ELR (cell line): ENCODE results near the gene MAGEB3.
"Not testable (repeated sequence)": the region's sequence is repeated elsewhere in the genome, so short reads cannot be mapped to it uniquely, and the experiment has no call there.

Experiments used
- DNase-seq: peaks from one replicate; pipeline ENCODE4 v3.0.0-alpha.2; 2015; ENCODE audit warnings: low read depth

MAGEB3 gene, protein sequence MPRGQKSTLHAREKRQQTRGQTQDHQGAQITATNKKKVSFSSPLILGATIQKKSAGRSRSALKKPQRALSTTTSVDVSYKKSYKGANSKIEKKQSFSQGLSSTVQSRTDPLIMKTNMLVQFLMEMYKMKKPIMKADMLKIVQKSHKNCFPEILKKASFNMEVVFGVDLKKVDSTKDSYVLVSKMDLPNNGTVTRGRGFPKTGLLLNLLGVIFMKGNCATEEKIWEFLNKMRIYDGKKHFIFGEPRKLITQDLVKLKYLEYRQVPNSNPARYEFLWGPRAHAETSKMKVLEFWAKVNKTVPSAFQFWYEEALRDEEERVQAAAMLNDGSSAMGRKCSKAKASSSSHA

DNA sequence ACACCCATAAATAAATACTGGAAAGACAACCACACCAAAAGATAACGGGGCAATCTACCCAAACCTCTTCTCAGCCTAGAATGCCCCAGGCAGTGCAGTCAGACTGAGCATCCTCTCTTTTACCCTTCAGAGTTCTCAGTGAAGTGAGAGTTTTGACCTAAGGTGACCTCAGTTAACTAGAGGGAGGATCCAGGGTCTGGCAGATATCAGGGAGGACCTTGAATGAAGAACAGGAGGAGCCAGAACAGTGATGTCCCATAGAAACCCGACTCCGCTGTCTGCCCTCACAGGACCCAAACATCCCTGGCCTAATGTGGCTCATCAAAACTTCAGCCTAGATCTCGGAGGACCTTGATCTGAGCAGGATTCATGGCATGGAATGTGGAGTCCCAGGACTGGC is at the start of gene MAGEB3:
Gene MAGEB3, plus strand, starts transcription at position 263 of the 400 bp plus-strand sequence. CDS start 5,268 bp downstream, outside the sequence.
- DNase-seq = no peak

DNA sequence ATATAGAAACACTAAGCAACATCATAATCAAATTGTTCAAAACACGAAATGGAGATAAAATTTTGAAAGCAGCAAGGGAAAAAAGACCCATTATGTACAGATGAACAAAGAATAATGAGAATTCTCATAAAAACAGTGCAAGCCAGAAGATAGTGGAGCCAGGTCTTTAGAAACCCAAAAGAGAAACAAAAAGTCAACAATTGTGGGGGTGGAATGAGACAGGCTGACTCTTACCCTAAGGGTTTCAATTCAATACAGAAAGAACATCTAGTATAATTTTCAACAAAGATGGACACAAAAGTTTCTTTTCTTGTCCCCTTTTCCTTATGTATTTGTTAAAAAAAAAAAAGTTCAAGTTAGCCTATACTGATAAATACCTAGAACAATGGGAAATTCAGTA is 49.1 kb upstream of the MAGEB3 start:
- no peak for DNase-seq

DNA sequence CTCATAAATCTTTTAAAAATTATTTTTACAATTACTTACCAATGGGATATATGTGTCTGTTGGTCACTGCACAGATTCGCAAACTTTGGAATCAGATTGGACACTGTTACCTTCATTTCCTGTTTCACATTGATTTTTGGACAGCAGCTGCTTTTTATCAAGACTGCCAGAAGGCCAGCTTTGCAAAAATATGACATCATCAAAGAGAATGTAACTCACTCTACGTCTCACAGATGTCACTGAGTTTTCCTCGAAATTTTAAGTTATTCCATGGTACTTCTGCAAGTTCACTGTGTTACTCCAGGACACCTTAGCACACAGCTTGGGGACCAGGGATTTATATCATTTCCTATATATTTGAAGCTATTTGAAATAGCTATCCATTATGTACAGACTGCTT is 46.9 kb upstream of the MAGEB3 start:
- DNase-seq = no peak

DNA sequence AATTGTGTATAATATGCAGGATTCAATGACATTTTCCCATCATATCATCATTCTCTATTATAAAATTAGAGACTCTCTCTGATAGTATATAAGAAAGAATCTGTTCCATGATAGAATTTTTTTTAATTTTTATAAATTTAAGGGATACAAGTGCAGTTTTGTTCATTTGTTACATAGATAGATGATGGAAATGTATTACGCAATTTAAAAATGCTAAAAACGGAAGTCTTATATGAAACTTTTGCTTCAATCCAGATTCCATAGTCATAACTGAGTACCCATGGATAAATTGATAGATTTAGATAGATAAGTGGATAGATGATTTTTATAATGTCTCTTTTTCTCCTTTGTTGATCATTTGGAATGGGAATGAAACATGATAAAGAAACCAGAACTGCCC is 40.0 kb upstream of the MAGEB3 start:
- no peak for DNase-seq

DNA sequence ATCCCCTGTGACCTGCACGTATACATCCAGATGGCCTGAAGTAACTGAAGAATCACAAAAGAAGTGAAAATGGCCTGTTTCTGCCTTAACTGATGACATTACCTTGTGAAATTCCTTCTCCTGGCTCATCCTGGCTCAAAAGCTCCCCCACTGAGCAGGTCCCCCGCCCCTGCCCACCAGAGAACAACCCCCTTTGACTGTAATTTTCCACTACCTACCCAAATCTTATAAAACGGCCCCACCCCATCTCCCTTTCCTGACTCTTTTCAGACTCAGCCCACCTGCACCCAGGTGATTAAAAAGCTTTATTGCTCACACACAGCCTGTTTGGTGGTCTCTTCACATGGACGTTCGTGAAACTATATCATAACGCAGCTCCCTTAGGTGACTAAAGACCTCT is 36.5 kb upstream of the MAGEB3 start:
- DNase-seq = not testable (repeated sequence)

DNA sequence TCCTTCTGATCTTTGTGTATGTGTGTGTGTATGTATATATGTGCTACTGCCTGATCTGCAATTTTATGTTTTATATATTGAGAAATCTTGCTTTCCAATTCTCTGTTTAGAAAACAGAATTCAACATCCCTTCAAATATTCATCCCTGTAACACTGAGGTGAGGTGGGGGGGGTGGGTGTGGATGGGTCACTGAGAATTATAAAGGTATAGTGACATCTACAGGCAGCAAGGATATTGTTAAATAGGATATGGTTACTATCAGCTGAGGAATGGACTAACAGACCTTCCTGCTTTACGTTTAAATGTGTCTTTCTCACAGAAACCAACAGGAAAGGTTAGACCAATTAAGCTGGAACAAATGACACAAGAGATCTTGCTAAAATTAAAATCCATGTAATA is 34.1 kb upstream of the MAGEB3 start:
- DNase-seq = peak; percentile 2

DNA sequence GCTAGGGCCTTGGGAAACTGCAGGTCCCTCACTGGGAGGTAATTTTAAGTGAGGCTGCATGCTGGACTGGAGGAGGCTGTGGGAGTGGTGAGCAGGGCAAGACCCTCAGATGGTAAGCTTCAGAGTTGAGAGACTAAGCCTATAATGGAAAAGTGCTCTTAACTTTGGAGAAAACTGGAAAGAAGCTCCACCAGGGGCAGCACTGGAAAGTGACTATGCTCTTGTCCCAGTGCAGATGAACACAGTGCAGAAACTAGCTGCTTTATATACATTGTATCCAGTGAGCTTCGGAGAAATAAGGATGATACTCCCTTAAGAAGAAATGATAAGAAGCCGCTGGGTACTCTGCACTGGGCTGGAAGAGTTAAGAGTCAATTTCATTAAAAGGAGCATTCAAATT is 18.3 kb upstream of the MAGEB3 start:
- no peak for DNase-seq

DNA sequence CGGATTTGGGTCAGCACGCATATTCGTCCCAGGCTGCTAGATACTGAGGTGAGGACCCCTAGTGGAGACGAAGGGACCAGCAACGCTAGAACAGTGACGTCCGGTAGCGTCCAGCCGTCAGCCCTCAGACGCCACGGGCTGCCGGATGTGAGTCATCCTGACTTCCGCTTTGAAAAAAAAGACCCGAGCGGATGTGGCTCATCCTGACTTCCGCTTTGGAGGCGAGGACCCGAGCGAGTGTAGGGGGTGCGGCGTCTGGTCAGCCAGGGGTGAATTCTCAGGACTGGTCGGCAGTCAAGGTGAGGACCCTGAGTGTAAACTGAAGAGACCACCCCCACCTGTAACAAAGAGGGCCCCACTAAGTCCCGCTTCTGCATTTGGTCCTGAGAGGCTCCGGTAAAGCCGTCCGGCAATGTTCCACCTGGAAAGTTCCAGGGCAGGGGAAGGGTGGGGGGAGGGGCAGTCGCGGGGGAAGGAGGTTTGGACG is 15.1 kb upstream of the MAGEB3 start, which contains the start of gene MAGEB2:
Gene MAGEB2, plus strand, starts transcription at position 207 of the 487 bp plus-strand sequence. CDS start 3,018 bp downstream, outside the sequence.
- DNase-seq = no peak

DNA sequence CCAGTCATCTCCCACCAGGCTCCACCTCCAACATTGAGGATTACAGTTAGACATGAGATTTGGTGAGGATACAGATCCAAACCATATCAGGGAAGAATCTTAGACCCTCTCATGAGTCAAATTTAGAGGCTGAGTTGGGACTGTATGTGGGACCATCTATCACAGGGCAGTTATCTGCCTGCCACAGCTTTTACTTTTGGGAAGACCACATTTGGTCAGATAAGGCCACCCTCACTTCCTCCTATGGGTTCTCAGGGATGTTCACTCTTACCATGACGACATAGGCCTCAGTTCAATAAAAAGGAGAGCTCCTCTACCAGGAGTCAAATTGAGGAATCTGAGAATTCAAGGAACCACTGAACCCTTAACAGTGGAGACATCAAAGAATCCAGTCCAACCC is 13.0 kb upstream of the MAGEB3 start:
- no peak for DNase-seq

DNA sequence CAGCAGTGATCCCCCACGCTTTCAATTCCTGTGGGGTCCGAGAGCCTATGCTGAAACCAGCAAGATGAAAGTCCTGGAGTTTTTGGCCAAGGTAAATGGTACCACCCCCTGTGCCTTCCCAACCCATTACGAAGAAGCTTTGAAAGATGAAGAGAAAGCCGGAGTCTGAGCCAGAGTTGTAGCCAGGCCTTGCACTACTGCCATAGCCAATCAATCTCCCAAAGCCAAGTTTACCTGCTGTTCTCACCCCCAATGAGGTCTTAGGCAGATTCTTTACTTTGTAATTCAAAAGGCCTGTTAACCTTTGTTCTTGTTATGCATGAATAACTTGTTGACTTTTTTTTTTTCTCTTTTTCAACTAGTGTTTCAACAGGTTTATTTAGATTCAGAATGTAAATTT is 11.1 kb upstream of the MAGEB3 start:
- no peak for DNase-seq

DNA sequence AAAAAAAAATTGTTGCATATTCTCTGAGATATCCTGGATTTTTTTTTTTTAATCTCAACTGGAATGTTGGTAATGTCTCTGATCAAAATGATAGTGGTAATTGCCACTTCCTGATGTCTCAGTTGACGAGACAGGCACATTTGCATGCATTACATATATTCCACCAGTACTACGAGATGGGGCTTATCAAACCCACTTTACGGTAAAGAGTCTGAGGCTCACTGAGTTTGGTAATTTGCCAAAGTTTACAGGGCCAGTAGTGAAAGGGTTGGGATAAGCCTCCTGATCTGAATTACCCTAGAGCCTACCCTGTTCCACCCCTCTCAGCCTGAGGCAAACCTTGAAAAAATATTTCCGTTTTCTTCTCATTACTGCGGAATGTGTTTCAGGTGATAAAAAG is 9.8 kb upstream of the MAGEB3 start:
- DNase-seq = no peak

DNA sequence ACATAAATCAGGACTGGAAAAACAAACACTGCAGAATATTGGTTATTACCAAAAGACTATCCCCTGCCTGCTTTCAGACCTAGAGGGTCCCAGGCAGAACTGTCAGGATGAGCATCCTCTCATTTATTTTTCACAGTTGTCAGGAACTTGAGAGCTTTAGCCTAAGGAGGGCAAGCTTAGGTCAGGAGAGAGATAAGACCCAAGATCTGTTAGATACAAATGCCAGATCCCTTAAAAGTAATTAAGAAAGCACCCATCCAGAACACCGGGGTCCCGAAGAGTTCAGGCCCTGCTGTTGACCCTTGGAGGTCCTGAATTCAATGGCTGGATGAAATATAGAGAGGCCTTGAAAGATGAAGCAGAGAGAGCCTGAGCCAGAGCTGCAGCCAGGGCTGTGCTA is 5.9 kb upstream of the MAGEB3 start:
- DNase-seq = no peak

DNA sequence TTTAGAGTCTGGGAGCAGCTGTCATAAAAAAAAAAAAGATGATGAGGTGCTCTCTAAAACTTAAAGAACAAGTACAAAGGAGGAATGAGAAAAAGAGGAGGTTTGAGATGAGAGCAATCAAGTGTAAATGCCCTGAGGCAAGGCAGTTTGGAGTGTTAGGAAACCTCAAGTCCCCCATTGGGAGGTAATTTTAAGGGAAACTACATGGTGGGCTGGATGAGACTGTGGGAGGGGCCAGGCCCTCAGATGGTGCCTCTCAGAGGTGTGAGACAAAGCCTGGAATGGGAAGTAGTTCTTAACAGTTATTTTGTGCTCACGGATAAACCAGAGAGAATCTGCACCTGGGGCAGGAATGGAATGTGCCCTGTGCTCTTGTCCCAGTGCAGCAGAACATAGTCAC is 1.9 kb upstream of the MAGEB3 start:
- no peak for DNase-seq

DNA sequence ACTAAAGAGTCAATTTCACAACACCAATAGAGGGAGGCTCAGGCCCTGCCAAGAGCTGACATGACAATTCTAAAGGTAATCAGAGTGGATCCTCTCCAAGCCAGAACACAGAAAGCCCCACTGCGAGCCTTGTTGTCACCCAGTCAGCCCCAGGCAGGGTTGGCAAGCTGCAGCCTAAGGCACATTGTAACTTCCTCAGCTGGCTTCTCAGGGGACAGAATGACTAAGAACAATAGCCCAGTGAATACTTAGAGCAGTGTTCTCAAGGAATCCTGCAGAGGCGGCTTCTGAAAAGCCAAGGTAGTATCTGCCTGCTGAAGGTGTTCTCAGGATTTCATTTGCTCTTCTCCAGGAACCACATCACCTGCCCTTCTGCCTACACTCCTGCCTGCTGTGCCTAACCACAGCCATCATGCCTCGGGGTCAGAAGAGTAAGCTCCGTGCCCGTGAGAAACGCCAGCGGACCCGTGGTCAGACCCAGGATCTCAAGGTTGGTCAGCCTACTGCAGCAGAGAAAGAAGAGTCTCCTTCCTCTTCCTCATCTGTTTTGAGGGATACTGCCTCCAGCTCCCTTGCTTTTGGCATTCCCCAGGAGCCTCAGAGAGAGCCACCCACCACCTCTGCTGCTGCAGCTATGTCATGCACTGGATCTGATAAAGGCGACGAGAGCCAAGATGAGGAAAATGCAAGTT is 11.4 kb downstream of the MAGEB3 start, which contains the start of gene MAGEB4:
Gene MAGEB4, plus strand, starts transcription at position 277 of the 692 bp plus-strand sequence. Its CDS starts 136 bp downstream, at position 413.
- DNase-seq = no peak

DNA sequence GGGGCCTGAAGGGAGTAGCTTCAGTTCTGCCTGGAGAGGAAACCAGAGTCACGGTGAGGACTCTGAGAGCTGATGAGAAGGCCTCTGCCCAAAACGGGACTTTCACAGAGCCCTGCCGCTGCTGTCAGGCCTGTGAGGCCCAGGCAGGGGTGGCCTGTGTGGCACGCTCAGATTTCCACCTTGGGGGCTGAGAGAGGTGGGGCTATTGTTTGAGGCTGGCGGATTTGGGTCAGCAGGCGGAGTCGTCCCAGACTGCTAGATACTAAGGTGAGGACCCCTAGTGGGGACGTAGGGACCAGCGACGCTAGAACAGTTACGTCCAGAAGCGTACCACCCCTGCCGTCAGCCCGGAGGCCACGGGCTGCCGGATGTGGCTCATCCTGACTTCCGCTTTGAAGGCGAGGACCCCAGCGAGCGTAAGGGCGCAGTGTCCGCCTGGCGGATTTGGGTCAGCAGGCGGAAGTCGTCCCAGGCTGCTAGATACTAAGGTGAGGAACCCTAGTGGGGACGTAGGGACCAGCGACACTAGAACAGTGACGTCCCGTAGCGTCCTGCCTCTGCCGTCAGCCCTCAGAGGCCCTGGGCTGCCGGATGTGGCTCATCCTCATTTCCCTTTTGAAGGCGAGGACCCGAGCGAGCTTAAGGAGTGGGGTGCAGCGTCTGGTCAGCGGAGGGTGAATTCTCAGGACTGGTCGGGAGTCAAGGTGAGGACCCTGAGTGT is 16.5 kb downstream of the MAGEB3 start, which contains the start of gene MAGEB1:
Gene MAGEB1, plus strand, starts transcription at position 378 of the 721 bp plus-strand sequence. CDS start 3,348 bp downstream, outside the sequence.
- no peak for DNase-seq

DNA sequence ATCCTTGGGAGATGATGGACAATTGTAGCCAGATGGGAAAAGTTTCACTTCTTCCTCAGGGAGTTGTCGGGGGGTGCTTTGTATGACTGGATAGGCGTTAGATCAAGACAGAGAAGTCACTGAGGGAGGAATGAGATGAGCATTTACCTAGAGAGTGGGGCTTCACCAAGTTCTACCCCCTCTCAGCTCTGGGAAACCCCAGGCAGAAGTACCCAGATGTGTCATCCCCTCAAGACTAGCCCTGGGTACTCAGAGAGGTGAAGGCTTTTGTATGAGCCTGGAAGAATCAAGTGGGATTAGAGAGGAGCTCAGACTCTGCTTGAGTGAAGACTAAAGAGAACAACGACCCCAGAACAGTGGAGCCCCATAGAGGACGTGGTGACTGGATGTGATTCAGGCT is 18.4 kb downstream of the MAGEB3 start:
- no peak for DNase-seq

DNA sequence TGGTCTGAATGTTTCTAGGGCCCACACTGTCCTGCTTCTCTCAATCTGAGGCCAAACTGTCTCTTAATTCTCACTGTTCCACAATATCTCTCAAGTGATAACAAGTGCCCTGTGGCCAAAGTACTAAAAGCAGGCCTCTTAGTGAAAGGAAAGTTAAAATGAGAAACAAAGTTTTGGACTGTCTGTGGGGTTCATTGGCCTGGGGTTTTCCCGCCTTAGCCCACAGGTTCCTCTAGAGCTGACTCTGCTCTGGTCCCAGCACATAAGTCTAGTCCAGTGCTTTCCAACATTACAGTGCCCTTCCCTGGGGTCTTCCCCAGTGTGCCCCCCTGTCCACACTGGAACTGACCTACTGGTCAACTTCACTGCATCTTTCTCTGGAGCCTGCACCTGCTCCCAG is 22.8 kb downstream of the MAGEB3 start:
- no peak for DNase-seq

DNA sequence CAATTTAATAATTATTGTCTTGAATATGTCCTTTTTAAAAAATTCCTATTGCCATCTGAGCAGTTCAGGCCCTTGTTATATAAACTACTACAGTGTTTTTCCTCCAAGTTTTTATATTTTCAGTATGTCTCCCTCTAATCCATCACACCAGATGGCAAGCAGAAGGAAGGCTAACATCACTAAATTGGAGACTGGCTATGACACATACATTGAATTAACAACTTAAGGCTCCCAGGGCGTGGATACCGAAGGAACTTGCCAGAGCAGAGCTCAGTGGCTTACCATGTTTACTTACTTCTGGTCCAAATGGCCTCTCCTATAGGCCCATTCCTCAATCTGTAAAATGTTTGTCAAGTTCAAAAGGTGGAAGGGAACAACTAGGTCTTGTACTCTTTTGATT is 29.5 kb downstream of the MAGEB3 start:
- DNase-seq = no peak

DNA sequence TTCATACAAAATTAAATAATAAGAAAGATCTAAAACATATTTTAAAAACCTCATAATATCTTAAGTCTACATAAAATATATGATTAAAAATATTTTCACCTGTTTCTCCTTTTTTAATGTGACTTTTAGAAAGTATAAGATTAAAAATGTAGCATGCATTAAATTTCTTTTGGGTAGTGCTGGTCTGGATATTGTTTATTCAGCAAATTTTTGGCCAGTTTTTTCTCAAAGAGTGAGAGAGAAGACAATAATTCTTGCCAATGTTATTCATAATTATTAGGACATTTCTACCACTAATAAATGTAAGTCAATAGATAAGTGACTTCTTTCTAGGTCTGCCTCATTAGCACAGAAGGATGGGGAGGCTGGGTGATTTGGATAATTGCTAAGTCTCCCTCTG is 30.6 kb downstream of the MAGEB3 start:
- DNase-seq = no peak

DNA sequence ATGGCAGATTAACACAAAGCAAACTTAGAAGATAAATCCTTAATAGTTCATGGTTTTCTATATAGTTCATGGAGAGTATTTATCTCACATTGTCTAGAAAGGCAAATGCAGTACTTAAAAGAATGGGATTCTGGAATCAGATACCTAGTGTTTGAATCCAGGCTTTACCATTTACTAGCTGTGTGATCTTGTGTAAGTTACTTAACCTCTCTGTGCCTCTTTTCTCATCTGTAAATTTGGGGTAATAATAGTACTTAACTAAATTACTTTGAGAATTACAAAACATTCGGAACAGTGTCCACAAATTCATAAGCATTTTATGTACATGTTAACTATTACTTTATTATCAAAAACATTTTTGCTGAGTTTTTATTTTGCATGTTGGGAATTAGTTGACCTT is 32.3 kb downstream of the MAGEB3 start:
- no peak for DNase-seq

DNA sequence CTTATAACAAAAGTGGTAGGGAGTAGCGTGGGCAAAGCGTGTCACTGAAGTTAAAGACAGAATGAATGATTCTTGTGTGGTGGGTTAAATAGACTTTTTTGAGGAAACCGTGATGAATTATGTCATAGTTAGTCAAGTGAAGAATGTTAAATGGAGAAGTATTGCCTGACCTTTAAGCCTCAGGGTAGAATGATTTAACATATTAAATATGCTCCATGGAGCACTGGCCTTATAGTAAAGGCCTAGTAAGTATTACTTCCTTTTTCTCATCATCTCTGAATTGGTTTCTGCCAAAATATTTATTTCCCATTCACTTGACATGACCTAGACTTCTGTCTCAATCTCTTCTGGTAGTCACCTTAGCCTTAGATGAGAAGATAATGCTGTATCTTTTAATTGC is 40.2 kb downstream of the MAGEB3 start:
- peak; percentile 0 for DNase-seq

DNA sequence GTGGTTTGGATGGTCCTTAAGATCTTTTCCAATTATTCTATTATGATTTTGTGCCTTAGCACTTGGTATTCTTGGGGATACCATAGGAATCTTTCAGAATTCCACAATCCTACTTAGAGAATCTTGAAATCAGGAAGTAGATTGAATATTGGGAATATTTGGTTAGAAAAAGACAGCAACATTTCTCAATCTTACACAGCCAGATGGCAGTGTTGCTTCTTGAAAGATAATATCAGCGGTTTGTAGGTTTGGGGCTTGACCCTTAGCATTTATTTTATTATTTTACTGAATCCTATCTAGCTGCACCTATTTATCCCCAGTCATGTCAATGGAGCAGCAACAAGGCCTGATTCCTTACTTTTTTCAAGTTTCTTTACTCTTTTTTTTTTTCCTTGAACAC is 45.0 kb downstream of the MAGEB3 start:
- peak; percentile 5 for DNase-seq
